VCaP (cell line): ENCODE data around the gene NPFF.

Source experiments
- H3K27ac ChIP-seq: fragments of 450-650 bp; 2 replicates; pipeline ENCODE4 v1.5.1; 2017
- CTCF ChIP-seq: fragments of 450-650 bp; conservative IDR thresholded peaks from 2 replicates; pipeline ENCODE4 v1.5.1; 2017; ENCODE audit warnings: mild to moderate bottlenecking, moderate library complexity

NPFF gene

GRCh38 chr12:53524476-53524875 lies 17.2 kb upstream of the NPFF start:
- H3K27ac ChIP-seq, result no peak overlapping the region
- TF ChIP-seq CTCF, result no peak

- no peak for TF ChIP-seq CTCF
- H3K27ac ChIP-seq, result no peak overlapping the region
Observed at GRCh38 chr12:53523131-53523530, 15.8 kb upstream of the NPFF start.

DNA sequence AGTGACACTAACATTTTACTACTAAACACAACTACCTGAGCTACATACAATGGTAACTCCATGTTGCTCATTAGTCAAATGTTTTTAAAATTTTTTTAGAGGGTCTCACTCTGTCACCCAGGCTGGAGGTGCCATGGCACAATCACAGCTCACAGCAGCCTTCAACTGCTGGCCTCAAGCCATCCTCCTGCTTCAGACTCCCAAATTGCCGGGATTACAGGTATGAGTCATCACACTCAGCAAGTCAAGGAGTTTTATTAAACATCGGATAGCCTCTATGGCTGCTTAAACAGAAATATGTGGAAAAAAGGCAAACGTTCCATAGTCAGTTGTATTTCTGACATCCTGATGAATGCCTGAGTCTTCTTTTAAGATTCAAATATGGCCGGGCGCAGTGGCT lies 11.1 kb upstream of the NPFF start:
- no peak for TF ChIP-seq CTCF
- H3K27ac ChIP-seq, result no peak overlapping the region

DNA sequence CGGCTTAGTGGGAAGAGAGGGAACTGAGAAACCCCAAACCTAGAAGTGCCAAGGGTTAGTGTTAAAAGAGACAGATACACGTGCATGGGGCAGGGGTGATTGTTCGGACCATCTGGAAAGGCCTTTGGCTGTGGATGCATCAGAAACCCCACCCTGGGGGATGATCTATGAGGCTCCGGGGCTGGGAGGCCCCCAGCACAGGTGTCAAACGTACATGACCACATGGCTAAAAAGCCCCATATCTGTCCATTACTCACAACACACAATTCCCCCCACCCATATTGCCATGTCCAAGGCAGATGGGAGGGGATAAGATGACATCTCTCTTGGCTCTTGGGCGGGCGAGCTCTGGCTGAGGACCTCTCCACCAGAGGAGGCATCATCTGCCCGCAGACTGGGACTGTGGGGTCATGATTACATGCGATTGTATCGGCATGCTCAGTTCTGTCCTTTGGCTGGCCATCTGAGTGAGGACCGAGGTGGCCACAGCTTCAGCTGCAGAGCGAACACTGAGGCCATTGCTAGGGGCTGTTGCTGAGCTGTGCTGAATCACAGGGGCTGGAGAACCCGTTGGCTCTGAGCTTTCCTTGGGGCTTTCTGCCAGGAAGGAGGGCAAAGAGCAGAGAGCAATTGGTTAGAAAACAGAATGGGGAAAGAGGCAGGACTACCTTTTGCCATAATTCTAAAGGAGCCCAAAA lies 9.6 kb upstream of the NPFF start:
- TF ChIP-seq CTCF, result no peak
- H3K27ac ChIP-seq, result no peak overlapping the region

- no peak for TF ChIP-seq CTCF
- no peak overlapping the region for H3K27ac ChIP-seq
Observed at GRCh38 chr12:53515291-53515680, 8.0 kb upstream of the NPFF start.

DNA sequence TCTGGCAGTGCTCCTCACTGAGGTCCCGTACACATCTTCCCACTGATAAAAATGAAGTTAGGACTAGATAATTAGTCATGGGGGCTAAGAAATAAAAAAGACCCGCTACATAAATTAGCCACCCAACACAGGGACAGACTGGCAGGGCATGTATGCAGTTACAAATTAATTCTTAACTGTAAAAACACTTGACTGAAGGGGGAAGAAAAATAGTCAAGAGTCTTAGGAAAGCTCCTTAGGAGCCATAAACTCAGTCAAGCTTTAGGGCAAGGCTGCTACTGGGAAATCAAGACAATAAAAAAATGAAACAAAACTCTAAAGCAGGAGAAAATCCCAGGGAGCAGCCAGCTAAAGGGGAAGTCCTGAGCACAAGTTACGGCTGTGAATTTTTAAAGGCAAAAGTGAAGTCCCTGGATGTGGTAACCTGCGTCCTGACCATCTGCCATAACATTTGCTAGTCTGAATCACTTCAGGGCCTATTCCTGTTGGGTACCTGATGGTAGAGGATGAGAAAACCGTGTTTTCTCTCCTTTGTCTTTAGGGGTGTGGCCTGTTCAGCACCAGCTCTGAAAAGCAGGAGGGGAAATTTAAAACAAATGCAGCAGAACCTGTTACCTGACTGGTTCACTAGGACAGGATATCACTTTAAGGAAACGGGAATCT lies 7.5 kb upstream of the NPFF start:
- no peak overlapping the region for H3K27ac ChIP-seq
- no peak for TF ChIP-seq CTCF

- TF ChIP-seq CTCF, result no peak
- H3K27ac ChIP-seq, result no peak overlapping the region
Observed at GRCh38 chr12:53513712-53514410, 6.6 kb upstream of the NPFF start.
